Measurements from ENCODE around the gene ZNF438. TPM values are rescaled to one million over a fixed set of nuclear protein-coding genes. Genes with fewer than 3 reads are reported as not detected.
"Not testable (repeated sequence)": the region's sequence is repeated elsewhere in the genome, so short reads cannot be mapped to it uniquely, and the experiment has no call there.

Gene ZNF438
- total RNA-seq, 1 donor: 4.7 TPM

GRCh38 chr10:31033147-31033546 is 1.5 kb upstream of the ZNF438 start:
- no peak for TF ChIP-seq CTCF (IDR thresholded peaks at IDR 0.05; ENCODE audit: insufficient read depth, low read depth, low read length)
- peak overlapping the region; percentile 29 for H3K4me3 ChIP-seq (ENCODE audit: low read depth, low read length)
- DNase-seq (ENCODE audit: low read depth): no peak

DNA sequence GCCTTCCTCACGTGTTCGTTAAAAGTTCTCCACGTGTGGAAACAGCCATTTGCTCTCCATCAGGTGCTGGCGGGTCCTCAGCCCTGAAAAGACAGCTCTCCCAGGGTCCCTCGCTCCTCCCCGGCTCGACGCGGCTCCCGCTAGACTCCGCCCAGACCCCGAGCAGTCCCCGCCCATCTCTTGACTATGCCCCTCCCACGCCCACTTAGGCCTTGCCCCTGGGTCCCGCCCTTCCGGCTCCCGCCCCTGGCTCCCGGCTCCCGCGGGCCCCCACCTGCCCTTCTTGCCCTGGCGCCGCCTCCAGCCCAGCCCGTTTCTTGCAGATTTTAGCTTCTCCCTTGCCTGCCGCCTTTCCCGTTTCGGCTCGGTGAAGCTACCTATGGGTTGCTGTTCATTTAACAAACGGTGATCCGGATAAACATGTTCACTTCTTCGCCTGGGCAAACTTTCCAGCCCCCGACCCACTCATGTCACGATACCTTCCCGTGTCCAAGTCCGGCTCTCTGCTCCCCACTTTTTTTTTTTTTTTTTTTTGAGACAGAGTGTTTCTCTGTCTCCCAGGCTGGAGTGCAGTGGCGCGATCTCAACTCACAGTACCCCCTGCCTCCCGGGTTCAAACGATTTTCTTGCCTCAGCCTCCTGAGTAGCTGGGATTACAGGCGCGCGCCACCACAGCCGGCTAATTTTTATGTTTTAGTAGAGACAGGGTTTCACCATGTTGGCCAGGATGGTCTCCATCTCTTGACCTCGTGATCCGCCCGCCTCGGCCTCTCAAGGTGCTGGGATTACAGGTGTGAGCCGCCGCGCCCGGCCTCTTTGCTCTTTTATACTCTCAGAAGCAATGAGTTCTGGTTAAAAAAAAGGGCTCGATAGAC is 830 bp upstream of the ZNF438 start:
- no peak for TF ChIP-seq CTCF (IDR thresholded peaks at IDR 0.05; ENCODE audit: insufficient read depth, low read depth, low read length)
- H3K4me3 ChIP-seq (ENCODE audit: low read depth, low read length): peak overlapping the region; percentile 64
- DNase-seq (ENCODE audit: low read depth): peak; percentile 97

- TF ChIP-seq CTCF (IDR thresholded peaks at IDR 0.05; ENCODE audit: insufficient read depth, low read depth, low read length): no peak
- peak overlapping the region; percentile 63 for H3K4me3 ChIP-seq (ENCODE audit: low read depth, low read length)
- DNase-seq (ENCODE audit: low read depth): no peak
Measured at GRCh38 chr10:31031205-31031557, 484 bp downstream of the ZNF438 start.

DNA sequence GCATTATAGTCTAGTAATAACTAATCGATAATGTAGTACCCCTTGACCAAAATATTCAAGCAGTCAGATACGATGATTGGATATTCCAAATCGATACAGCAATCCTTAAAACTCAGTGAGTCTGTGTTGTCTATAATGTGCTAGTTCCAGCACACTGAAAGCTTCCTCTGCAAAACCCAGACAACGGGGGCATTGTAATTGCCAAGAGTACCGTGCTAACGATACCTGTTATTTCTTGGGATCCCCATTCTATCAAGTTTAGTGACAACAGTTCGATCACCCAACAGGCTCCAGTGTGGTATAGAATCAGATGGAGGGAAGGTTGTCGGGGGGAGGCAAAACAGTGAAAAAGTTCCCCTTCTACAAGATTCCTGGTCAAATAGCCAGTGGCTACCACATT is 865 bp downstream of the ZNF438 start:
- no peak for TF ChIP-seq CTCF (IDR thresholded peaks at IDR 0.05; ENCODE audit: insufficient read depth, low read depth, low read length)
- H3K4me3 ChIP-seq (ENCODE audit: low read depth, low read length): peak overlapping the region; percentile 63
- no peak for DNase-seq (ENCODE audit: low read depth)

GRCh38 chr10:31030260-31030659 is 1.4 kb downstream of the ZNF438 start:
- H3K4me3 ChIP-seq (ENCODE audit: low read depth, low read length): no peak overlapping the region

DNA sequence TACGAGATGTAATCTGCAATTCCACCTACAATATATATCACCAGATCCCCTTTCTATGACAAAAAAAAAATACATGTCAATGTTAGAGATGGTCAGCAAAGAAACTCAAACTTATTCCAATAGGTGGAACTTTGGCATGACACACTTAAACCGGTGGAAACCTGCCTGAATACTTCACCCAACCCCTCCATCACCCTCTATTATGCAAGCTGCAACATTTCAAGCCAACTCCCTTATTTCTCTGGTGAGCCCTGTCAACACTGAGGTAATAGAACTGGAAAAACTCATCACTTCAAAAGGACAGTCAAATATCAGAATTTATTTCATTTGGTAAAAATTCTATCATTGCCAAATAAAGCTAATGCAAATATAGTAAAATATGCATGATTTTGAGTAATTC is 3.6 kb downstream of the ZNF438 start:
- TF ChIP-seq CTCF (IDR thresholded peaks at IDR 0.05; ENCODE audit: insufficient read depth, low read depth, low read length): no peak
- H3K4me3 ChIP-seq (ENCODE audit: low read depth, low read length): no peak overlapping the region
- no peak for DNase-seq (ENCODE audit: low read depth)

More at GRCh38 chr10:31030260-31030659, 1.4 kb downstream of the ZNF438 start:
- no peak for DNase-seq (ENCODE audit: low read depth)
- TF ChIP-seq CTCF (IDR thresholded peaks at IDR 0.05; ENCODE audit: insufficient read depth, low read depth, low read length): no peak

DNA sequence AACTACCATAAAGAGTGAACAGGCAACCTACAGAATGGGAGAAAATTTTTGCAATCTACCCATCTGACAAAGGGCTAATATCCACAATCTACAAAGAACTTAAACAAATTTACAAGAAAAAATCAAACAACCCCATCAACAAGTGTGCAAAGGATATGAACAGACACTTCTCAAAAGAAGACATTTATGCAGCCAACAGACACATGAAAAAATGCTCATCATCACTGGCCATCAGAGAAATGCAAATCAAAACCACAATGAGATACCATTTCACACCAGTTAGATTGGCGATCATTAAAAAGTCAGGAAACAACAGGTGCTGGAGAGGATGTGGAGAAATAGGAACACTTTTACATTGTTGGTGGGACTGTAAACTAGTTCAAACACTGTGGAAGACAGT is 5.4 kb downstream of the ZNF438 start:
- not testable (repeated sequence) for H3K4me3 ChIP-seq (ENCODE audit: low read depth, low read length); DNase-seq (ENCODE audit: low read depth)
